Fibroblast of pulmonary artery (primary cell): ENCODE results near the gene MAP3K21.

Source experiments
- DNase-seq: peaks from one replicate; pipeline ENCODE4 v3.0.0-alpha.2; 2010; ENCODE audit warnings: low read depth
- H3K4me3 ChIP-seq: replicated peaks from 2 replicates; pipeline ENCODE4 v1.5.1; 2011; ENCODE audit warnings: low read depth, mild to moderate bottlenecking, control low read depth, low read length, moderate library complexity
- CTCF ChIP-seq: IDR thresholded peaks from 2 replicates; pipeline ENCODE4 v1.5.1; 2011; ENCODE audit warnings: mild to moderate bottlenecking, control low read depth, low read length, inconsistent platforms; ENCODE audit errors: missing control alignments

The MAP3K21 gene

GRCh38 chr1:233342086-233342485 is 14.6 kb downstream of the MAP3K21 start:
- no peak overlapping the region for H3K4me3 ChIP-seq
- no peak for DNase-seq
- TF ChIP-seq CTCF: no peak

GRCh38 chr1:233343262-233343661 is 15.7 kb downstream of the MAP3K21 start:
- H3K4me3 ChIP-seq: no peak overlapping the region
- no peak for DNase-seq
- no peak for TF ChIP-seq CTCF

- no peak for DNase-seq
- H3K4me3 ChIP-seq: no peak overlapping the region
- TF ChIP-seq CTCF: no peak
These were observed 19.8 kb downstream of the MAP3K21 start for GRCh38 chr1:233347338-233347737.

- no peak for TF ChIP-seq CTCF
- H3K4me3 ChIP-seq: no peak overlapping the region
- no peak for DNase-seq
These were observed 21.6 kb downstream of the MAP3K21 start for GRCh38 chr1:233349137-233349536.

GRCh38 chr1:233354983-233355382 is 27.5 kb downstream of the MAP3K21 start:
- H3K4me3 ChIP-seq: no peak overlapping the region
- TF ChIP-seq CTCF: no peak
- DNase-seq: no peak

GRCh38 chr1:233355841-233356704 is 28.5 kb downstream of the MAP3K21 start:
- DNase-seq: no peak
- no peak for TF ChIP-seq CTCF

GRCh38 chr1:233356705-233356987 is 29.1 kb downstream of the MAP3K21 start:
- H3K4me3 ChIP-seq: no peak overlapping the region
- no peak for TF ChIP-seq CTCF
- no peak for DNase-seq

More at GRCh38 chr1:233355841-233356704, 28.5 kb downstream of the MAP3K21 start:
- no peak overlapping the region for H3K4me3 ChIP-seq
